Stimulated activated CD8-positive, alpha-beta memory T cell treated with anti-CD3 and anti-CD28 coated beads, Interleukin-12 subunit alpha, Interleukin-12 subunit beta, amount 100 ng/mL, for 24 hours (primary cell): ENCODE data around the gene CD109.
"Not testable (repeated sequence)": the region's sequence is repeated elsewhere in the genome, so short reads cannot be mapped to it uniquely, and the experiment has no call there.

ENCODE experiments used
- DNase-seq: peaks from one replicate; pipeline ENCODE4 v3.0.0-alpha.2; 2020; ENCODE audit errors: extremely low read depth

CD109 gene

GRCh38 chr6:73688351-73688750 lies 7.7 kb upstream of the CD109 start:
- no peak for DNase-seq

- DNase-seq = no peak
Measured at GRCh38 chr6:73690056-73690455, 5.9 kb upstream of the CD109 start.

- DNase-seq = no peak
Measured at GRCh38 chr6:73691512-73691911, 4.5 kb upstream of the CD109 start.

DNA sequence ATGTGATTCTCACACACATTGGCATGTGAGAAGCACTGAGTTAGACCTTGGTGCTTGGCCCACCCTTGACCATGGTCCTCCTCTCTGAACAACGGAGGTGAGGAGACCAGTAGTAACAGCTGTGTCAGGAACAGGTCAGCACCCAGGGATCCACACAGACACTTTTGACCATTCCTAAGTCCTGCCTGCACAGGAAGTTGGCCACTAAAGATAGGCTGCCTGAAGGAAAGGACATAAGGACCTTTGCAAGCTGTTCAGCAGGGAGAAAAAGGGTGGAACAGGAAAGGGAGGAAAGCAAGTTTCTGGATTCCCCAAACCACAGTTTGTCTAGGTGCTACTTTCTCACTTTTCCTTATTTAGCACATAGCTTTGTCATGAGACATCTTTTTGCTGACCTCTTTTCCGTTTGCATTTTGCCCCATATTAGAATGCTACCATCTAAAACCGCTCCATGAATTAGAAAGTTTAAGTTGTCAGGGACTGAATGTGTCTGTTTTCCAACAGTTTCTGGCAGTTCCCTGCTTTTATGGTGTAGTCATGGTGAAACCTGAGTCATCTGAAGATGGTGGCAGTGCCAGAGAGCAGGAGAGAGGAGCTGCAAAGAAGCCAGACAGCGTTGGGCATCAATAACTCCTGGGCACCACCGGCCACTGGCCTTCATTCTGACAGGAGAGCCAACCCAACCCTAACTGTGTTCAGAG lies 1.1 kb upstream of the CD109 start:
- no peak for DNase-seq

GRCh38 chr6:73696966-73697655 lies 1.1 kb downstream of the CD109 start:
- DNase-seq = no peak

DNA sequence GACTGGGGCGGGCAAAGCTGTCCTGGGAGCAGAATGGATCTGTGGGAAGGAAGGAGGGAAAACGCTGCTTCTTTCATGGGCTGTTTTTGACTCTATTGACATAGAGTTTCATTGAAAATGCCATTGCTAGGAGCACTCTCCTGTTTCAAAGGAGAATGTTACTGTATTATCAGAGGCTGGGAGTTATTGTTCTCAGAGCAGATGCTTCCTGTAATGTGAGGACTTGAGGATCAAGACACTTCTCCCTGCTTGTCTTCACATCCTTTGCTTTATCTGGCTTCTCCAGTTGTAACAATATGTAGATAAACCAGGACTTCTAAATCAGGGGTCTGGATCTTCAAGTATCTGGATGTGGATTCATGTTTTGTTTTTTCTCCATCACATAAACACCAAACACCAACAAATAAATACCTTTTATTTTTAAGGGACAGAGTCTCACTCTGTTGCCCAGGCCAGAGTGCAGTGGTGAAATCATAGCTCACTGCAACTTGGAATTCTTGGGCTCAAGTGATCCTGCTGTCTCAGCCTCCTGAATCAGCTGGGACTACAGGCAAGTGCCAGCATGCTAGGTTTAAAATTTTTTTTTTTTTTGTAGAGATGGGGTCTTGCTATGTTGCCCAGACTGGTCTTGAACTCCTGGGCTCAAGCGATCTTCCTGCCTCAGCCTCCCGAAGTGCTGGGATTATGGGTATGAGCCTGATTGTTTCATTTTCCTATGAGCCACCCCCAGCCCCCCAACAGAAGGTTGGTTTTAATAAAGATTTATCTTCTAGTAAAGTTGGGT lies 3.9 kb downstream of the CD109 start:
- no peak for DNase-seq

DNA sequence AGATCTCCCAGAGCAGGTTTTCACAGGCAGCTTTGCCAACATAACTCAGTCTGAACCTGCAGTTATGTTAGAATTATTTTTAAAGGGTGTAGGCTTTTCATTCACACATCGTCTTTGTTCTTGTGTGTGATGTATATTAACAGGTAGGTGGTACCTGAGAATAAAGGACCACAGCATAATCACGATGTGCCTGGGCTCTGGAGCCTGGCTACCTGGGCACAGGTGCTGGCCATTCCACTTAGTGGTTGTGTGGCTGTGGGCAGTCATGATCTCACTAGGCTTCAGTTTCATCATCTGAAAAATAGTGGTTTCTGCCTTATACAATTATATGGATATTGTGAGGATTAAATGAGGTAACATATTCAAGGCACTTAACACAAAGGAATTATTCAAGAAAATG lies 6.4 kb downstream of the CD109 start:
- no peak for DNase-seq

- no peak for DNase-seq
Measured at GRCh38 chr6:73703466-73703865, 7.5 kb downstream of the CD109 start.

GRCh38 chr6:73704260-73704659 lies 8.3 kb downstream of the CD109 start:
- peak; percentile 24 for DNase-seq

GRCh38 chr6:73704798-73705197 lies 8.8 kb downstream of the CD109 start:
- no peak for DNase-seq

DNA sequence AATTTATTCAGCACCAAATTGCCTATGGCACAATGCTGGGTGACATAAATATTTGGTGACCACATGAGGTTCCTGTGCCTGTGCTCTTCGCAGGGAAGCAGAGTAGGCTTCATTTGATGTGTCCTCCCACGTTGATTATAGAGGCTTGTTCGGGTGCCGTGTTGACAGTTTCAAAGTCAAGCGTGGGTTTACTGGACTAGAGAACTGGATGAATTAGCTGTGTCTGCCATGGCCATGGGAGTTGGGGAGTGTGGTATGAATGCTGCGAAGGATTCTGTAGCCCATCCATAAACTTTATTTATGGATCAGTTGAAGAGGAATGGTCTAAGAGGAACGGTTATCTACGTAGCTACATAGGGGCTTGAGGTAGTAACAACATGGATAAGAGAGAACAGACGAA lies 11.0 kb downstream of the CD109 start:
- no peak for DNase-seq

DNA sequence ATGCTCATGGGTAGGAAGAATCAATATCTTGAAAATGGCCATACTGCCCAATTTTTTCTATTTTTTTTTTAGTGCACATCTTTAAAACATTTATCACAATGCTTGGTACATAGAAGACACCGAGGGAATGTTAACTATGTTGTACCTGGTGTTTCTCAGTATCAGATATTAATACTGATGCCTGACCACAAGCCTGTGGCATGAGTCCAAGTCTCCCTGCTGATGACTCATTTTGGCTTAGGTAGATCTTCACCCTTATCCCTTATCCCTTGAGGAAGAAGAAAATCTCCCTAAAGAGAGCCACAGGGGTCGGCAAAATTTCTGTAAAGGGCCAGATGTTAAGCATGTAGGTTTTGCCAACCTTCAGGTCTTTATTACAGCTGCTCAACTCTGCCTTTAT lies 14.5 kb downstream of the CD109 start:
- DNase-seq = no peak

DNA sequence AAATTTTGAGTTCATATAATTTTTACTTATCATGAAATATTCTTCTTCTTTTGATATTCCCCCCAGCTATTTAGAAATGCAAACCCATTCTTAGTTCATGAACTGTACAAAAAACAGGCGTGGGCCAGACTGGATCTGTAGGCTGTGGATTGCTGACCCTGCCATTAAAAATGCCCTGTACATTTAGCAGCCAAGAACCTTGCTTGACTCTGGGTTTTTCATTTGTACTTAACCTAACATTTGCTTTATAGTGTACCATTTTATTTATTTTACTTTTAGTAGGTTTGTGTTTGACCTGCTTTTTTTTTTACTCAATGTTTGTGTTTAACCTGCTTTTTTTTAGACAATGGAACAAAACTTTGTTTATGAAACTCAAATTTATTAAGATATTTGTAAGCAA lies 14.9 kb downstream of the CD109 start:
- DNase-seq = no peak

GRCh38 chr6:73712535-73713173 lies 16.7 kb downstream of the CD109 start:
- DNase-seq = no peak

- DNase-seq = no peak
Measured at GRCh38 chr6:73713426-73714147, 17.6 kb downstream of the CD109 start.

- not testable (repeated sequence) for DNase-seq
Measured at GRCh38 chr6:73715111-73715508, 19.1 kb downstream of the CD109 start.

DNA sequence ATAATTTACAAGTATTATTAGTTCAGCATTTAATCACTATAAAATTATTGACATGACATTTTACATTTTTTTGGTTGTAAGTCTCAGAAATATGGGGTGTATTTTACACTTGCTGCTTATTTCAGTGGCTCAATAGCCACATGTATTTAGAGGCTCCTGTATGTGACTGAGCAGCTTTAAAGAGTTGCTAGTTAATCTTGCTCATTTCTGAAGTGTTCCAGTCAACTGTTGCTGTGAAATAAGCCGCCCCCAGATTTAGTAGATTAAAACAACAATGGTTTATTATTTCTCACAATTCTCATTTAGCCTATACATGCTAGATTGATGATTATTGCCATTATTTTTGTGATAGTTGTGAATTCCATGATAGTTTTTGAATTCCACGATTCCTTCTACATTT lies 23.0 kb downstream of the CD109 start:
- DNase-seq = no peak

GRCh38 chr6:73722318-73723060 lies 26.5 kb downstream of the CD109 start:
- DNase-seq = no peak

- not testable (repeated sequence) for DNase-seq
Measured at GRCh38 chr6:73723480-73723879, 27.5 kb downstream of the CD109 start.

DNA sequence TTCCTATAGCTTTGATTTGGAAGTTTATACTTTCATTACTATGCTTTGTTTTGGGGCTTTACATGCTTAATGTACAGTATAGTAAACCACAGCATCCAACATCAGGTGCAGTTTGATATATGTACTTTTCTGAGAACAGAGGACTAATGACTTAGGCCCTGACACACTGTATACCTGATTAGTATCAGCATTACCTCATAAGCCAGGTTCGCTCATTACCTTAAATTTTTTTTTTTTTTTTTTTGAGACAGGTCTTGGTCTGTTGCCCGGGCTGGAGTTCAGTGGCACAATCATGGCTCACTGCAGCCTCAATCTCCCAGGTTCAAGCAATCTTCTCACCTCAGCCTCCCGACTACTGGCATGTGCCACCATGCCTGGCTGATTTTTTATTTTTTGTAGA lies 28.4 kb downstream of the CD109 start:
- no peak for DNase-seq

DNA sequence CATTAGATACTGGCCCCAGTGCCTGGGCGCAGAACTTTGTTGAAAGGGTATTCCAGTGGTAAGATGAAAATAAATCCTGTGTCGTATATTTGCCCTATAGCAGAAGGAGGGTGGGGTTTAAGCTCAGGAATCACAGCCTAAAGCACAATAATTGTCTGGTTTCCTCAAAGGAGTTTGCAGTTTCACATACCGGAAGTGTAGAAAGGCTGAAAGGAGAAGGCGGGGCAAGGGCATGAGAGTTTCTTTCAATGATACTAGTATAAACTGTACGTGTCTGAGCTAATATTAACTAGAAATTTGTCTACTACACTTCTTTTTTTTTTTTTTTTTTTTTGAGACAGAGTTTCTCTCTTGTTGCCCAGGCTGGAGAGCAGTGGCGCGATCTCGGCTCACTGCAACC lies 29.2 kb downstream of the CD109 start:
- DNase-seq = not testable (repeated sequence)
